SKM-1 treated with dmso at 0.1 percent for 144 hours (cell line): ENCODE results near the gene RAD51D.
"Not testable (repeated sequence)": the region's sequence is repeated elsewhere in the genome, so short reads cannot be mapped to it uniquely, and the experiment has no call there.

Experiments
- DNase-seq: peaks from one replicate; lab custom pipeline; 2025; ENCODE audit not compliant: unreplicated experiment; lab: John Stamatoyannopoulos, UW

Gene RAD51D

DNA sequence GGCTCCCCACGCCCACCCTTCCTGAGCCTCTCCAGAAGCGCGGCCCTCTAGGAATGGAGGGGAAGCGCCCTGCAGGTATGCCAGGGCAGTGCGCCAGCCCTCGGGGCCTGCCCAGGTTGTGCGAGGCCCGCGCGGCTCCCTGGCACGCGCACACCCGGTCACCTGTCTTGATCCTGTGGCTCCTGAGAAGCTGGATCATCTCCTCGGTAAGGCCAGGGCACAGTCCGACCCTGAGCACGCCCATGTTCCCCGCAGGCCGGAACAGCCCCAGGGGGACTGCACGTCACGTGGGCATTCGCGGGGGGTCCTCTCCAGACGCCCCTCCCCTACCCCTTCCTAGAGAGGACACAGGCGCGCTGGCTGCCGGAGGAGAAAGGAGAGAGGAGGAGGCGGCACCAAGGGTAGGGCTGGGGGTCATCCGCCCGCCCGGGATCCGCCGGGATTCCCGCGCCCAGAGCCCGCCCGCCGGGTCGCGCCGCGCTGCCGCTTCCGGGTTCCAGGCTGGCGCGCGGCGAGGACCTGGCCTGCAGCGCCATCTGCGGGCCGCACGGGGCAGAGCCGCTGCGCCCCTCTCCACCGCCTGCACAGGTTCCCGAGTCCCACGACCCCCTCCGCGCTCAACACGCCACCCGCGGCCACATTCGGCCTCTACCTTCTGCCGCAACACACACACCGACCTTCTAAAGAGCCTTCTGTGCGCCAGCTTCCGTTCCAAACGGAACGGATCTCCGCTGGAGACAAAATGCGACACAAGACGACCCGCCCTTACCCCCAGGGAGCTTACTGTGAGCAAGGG, at the start of gene RAD51D:
RAD51D (minus strand) TSS at position 491 of the 796 bp plus-strand sequence; CDS start at position 244, 247 bp downstream.
- peak; percentile 73 for DNase-seq

DNA sequence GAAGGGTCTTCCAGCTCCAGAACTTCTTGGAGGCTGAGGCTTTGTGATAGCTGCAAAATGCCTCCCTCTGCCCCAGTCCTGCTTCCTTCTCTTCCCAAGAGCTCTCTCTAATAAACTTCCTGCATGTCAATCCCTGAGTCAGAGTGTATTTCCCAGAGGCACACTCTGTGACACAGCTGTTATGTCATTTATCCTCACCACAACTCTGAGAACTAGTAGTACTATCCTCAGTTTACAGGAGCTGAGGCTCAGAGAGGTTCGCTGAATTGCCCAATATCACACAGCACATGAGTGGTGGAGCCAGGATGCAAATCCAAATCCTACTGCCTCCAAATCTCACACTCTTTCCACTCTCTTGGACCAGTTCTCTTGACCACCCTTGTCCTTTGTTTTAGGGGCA, 48.0 kb upstream of the RAD51D start:
- DNase-seq = no peak

DNA sequence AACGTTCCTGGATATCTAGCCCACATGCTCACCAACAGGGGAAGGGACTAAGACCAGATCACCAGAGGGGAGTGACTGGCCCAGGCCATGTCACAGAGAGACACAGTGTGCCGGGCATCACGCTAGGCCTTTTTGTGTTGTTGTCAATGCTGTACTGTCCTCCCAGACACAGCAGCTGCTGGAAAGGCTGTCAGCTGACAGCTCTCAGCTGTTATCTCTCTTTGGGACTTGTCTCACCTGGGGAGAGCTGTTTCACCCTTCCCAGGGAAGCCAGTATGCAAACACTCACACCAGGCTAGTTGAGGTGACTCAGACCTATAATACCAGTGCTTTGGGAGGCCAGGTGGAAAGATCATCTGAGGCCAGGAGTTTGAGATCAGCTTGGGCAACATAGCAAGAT, 47.4 kb upstream of the RAD51D start:
- no peak for DNase-seq

DNA sequence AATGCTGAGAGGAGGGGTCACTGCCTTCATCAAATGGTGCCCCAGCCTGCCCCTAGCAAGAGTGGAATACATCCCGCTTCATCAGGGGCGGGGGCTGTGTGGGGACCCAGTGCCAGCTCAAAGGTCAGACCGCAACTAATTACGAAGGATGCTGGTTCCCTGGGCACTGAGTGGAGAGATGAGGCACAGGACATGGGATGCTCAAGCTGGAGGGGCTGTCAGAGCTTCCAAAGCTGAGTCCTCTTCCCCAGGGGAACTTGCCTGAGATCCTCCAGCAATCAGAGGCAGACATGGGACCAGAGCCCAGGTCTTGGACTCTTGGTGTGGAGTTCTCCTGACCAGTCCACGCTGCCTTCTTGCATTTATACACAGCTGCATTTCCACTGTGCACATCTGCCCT, 46.9 kb upstream of the RAD51D start:
- DNase-seq = no peak

DNA sequence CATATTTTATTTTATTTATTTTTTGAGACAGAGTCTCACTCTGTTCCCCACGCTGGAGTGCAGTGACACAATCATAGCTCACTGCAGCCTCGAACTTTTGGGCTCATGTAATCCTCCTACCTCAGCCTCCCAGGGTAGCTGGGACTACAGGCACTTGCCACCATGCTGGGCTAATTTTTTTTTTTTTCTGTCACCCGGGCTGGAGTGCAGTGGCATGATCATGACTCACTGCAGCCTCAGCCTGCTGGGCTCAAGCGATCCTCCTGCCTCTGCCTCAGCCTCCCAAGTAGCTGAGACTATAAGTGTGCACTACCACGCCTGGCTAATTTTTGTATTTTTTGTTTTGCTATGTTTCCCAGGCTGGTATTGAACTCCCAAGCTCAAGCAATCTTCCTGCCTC, 45.1 kb upstream of the RAD51D start:
- no peak for DNase-seq

DNA sequence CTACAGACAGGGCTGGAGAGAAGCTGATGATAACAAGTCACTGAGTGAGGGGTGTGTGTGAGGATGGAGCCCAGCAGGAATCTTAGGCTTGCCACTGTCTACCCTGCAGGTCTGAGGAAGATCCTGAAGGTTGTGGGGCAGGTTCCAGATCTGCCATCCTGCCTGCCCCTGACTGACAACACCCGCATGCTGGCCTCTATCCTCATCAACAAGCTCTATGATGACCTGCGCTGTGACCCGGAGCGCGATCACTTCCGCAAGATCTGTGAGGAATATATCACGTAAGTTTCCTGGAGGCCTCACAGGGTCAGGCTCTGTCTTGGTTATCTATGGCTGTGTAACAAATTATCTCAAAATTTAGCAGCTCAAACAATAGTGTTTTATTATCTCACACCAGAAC, 44.2 kb upstream of the RAD51D start:
- DNase-seq = no peak

DNA sequence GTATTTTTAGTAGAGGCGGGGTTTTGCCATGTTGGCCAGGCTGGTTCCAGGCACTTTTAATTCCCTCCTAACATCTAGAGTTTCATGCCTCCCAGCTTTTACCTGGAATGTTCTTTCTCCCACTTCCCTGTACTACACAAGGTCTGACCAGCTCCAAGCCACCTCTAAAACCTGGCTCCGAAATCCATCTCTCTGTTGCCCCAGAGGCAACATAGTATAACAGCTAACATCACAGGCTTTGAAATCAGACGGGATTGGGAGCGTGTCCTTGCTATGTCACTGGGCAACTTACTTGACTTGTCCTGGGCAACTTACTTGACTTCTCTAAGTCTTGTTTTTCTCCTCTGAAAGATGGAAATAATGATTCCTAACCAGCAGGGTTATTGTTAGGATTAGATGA, 43.1 kb upstream of the RAD51D start:
- DNase-seq = no peak

DNA sequence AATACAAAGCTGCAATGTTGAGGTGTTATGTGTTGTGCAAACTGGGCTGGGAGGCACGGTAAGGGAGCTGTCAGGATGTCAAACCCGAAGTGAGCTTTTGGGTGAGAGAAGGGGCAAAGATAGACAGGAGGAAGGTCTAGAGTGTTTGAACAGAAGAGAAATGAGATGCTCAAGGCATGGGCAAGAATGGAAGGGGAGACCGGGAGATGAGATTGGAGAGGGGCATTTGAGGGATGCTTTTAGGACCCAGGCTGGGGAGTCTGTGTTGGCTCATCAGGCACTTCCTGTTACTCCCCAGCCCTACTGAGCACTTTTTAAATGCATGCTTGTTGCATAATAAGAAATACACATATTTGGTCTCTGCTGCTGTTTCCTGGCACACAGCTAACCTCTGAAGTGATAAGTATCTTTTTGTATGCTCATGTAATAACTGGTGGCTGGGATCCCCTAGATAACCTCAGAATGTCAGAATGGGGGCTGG, 41.7 kb upstream of the RAD51D start:
- peak; percentile 65 for DNase-seq

DNA sequence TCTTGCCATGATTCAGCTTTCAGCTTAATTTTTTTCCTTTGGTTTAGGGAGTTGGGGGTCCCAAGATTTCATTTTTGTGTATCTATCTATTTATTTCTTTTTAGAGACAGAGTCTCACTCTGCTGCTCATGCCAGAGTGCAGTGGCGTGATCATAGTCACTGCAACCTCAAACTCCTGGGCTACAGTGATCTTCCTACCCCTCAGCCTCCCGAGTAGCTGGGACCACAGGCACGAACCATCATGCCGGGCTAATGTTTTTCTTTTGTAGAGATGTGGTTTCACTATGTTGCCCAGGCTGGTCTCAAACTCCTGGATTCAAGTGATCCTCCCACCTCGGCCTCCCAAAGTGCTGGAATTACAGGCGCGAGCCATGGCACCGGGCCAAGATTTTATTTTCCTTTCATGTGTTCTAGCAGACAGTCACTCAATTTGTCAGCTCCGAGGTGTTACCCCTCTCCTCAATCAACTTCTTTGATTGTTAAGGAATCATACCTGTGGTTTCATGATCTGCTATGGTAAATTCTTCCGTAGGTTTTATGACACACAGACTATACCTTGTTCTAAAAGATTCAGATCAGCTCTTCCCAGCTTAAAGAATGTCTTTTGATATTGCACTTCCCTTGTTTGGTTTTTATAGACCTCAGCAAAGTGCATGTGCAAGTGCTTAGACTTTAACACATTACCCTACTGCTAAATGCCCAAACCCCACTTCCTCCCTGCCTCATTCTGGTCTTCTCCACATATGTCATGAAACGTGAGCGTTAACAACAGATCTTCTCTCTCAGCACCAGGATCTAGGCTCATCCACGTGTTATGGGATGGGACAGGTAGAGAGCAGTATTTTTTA, 40.9 kb upstream of the RAD51D start:
- DNase-seq = no peak

DNA sequence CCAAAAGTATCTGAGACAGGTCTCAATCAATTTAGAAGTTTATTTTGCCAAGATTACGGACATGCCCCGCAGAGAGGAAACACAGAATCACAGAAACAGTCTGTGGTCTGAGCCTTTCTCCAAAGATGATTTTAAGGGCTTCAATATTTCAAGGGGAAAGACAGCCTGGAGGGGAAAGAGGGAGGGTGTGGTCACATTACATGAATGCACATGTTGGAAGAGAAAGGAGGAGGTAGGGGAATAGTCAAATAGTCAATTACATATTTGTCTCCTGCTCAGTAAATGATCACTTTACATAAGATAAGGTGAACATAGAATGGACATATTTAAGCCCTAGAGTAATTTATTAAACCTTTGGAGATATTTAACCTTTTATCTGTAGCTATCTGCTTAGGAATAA, 40.3 kb upstream of the RAD51D start:
- no peak for DNase-seq

DNA sequence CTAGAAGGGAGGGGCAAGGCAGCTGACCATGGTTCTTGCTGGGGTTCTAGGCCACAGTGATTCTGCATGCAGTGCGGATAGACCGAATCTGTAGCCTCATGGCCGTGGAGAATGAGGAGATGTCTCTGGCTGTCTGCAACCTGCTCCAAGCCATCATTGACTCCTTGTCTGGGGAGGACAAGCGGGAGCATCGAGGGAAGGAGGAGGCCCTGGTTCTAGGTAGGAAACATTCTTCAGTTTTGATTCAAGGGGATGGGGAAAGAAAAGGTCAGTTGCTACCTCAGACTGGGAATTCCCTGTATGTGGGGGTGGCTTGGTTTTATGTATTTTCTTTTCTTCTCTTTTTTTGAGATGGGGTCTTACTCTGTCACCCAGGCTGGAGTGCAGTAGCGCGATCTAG, 35.6 kb upstream of the RAD51D start:
- no peak for DNase-seq

DNA sequence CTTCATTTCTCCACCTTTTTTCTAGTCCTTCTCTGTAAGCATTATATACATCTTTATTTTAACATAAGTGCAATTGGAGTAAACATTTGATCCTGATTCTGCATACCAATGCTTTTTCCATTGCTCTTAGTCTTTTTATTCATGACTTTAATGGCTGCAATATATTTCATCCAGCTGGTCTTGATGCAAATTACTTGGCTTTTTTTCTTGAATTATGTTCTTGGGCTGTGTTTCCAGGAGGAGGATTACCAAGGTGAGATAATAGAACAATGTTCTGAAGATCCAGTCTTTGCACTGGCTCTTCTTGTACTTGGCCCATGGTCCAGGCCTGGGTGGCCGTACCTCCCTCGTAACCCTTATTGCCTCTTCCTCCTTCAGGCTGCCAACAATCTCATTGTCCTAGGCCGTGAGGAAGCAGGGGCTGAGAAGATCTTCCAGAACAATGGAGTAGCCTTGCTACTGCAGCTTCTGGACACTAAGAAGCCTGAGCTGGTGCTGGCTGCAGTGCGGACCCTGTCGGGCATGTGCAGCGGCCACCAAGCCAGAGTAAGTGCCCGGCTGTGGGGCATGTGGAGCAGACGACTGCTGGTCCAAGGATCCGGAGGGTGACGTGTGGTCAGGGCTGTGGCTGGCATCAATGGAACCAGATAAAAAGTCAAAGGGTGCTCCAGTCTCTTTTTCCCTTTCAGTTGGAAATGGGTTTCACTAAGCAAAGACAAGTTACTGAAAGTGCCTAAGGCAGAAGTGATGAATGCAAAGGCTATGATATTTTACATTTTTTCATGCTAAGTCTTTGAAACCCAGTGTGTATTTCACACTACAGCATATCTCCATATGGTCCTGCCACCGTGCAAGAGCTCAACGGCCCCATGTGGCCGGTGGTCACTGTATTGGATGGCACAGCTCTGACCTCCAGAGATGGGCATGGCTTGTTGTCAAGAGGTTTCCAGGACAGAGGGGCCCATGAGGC, 34.8 kb upstream of the RAD51D start:
- DNase-seq = no peak

DNA sequence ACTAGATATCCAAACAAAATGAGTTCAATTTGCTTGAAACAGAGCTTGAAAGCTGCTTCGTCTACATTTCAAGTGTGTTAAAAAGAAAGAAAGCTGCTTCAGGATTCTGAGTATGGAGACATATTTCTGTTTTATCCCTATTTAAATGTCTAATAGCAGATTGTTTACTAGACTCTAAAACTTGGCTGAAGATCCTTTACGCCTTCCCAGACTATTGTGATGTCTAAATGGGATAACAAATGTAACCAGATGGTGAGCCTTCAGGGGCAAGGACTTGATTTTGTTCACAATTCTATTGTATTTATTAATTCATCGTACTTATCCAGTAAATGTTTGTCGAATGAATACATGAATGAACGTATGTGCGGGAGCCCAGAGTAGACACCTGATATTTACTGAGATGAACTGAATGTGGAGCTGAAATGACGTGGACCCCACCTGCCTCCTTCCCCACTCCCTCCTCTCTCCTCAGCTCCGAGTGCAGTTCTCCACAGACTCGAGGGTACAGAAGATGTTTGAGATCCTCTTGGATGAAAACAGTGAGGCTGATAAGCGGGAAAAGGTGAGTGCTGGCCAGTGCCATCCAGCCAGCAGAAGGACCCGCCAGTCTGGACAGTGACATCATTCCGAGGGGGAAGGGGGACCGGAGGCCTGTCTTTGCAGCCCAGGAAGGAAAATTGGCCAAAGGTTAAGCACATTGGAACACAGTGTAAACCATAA, 32.9 kb upstream of the RAD51D start:
- no peak for DNase-seq

DNA sequence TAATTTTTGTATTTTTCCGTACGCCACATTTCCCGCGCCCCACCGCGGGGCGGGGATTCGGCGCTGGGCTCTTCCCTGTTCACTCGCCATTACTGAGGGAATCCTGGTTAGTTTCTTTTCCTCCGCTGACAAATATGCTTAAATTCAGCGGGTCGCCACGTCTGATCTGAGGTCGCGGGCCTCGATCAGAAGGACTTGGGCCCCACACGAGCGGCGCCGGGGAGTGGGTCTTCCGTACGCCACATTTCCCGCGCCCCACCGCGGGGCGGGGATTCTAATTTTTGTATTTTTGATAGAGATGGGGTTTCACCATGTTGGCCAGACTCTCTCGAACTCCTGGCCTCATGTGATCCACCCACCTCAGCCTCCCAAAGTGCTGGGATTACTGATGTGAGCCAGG, 31.4 kb upstream of the RAD51D start:
- DNase-seq = not testable (repeated sequence)

DNA sequence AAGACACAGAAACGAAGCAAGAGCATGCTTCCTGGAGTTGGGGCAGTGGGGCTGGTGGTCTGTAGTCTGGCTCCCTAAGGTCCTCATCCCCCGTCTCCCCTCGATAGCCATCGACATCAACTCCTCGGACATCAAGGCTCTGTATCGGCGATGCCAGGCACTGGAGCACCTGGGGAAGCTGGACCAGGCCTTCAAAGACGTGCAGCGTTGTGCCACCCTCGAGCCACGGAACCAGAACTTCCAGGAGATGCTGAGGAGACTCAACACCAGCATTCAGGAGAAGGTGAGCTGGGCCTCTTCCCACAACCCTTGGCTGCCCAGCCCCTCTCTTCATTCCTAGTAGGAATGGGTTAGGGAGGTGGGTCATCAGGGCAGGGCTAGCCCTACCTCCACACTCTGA, 30.3 kb upstream of the RAD51D start:
- no peak for DNase-seq

DNA sequence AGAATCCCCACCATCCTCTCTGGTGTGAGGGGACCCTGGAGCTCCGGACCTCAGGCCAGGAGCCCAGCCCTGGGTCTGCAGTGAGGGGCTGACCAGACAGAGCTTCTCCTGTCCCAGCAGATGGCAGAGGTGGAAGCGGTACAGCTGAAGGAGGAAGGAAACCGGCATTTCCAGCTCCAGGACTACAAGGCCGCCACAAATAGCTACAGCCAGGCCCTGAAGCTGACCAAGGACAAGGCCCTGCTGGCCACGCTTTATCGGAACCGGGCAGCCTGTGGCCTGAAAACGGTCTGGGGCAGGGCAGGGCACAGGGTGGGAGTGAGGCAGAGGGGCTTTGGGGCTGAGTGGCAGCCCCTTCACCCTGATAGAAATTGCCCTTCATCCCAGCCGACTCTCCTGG, 28.5 kb upstream of the RAD51D start:
- no peak for DNase-seq

DNA sequence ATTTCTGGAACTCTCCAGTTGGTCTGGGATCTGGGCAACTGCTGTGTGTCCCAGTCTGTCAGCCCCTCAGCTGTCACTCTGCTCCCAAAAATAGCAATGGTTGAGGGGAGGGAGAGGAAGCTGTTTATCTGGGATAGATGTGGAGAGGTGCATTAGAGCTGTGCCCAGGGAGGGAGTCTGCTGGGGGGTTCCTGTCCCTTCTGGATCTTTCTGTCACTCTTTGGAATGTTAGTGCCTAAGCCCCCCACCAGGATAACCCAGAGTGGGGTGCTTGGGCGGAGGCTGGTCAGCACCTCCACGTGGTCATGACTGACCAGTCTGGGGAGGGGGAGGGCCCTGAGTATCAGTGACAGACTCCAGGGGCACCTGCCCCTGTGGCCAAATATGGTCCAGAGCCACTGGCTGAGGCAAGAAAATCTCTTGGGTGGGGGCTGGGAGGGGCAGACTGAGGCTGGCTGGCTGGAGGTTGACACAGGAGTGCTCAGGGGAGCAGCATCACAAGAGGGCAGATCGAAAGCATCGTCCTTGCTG, 27.8 kb upstream of the RAD51D start, which contains the start of gene UNC45B:
UNC45B (plus strand) TSS at position 443 of the 531 bp plus-strand sequence. CDS start 447 bp downstream, outside the sequence.
- no peak for DNase-seq

DNA sequence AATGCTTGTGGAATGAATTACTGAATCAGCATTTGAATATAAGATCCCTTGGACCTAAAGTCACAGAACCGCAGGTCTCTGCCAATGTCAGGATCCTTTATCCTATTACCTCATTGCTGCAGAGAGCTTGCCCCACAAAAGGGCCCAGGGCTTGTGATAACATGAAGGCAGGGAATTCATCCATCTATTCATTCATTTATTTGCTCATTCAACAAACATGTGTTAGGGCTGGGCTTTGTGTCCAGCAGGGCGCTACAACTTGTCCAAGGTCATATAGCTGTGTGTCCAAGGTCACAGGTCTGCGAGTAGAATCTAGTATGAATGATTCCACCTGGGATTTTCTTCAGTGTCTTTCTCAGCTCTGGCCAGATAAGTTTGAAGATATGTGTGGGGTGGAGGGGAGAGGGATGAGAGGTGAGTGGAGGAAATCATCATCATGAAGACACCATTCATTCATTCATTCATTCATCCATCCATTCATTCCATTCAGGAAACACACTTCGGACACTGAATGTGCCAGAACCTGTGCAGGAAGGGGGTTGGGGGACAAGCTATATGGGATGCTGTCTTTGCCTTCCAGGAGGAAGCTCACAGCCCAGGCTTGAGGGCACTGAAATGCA, 26.7 kb upstream of the RAD51D start:
- no peak for DNase-seq

DNA sequence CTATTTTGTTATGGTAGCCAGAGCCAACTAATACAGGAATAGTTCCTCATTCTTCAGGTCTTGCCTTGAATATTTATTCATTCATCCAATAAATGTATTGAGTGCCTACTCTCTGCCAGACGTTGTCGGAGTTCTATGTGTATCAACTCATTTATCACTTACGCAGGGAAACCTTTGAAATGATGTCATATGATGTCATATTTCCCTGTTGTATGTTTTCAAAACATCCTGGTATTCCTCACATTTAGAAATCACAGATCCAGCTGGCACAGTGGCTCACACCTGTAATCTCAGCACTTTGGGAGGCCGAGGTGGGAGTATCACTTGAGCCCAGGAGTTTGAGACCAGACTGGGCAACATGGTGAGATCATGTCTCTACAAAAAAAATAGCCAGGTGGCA, 25.2 kb upstream of the RAD51D start:
- DNase-seq = no peak

DNA sequence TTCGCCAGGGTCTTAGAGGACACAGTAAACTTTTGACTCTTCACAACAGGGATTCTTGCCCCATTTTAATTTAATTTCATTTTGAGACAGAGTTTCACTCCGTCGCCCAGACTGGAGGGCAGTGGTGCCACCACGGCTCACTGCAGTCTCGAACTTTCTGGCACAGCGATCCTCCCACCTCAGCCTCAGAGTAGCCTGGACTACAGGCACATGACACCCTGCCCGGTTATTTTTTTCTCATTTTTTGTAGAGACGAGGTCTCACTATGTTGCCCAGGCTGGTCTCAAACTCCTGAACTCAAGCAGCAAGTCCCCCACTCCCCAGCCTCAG, 22.8 kb upstream of the RAD51D start:
- no peak for DNase-seq
